HepG2 (cell line): ENCODE measurements around the gene CDK12. TPM values are rescaled to one million over a fixed set of nuclear protein-coding genes. Genes with fewer than 3 reads are reported as not detected.
A peak's percentile ranks its signal among the peaks of the same experiment; 100 is the strongest.

Experiments
- ARNT ChIP-seq: fragments of 450-650 bp; IDR thresholded peaks from 2 replicates; pipeline ENCODE4 v1.6.1; 2017
- ATF3 ChIP-seq: sonication (generic); formaldehyde crosslinking; IDR thresholded peaks from 2 replicates; pipeline ENCODE4 v1.4.0; 2020; ENCODE audit warnings: missing genetic modification reagents
- MXD4 ChIP-seq: IDR thresholded peaks from 2 replicates; pipeline ENCODE4 v1.6.1; 2016; ENCODE audit warnings: mild to moderate bottlenecking, missing biosample characterization, missing genetic modification reagents
- RFX3 ChIP-seq: IDR thresholded peaks from 2 replicates; pipeline ENCODE4 v1.6.1; 2016; ENCODE audit warnings: missing biosample characterization, missing genetic modification reagents
- SMAD3 ChIP-seq: sonication (generic); formaldehyde crosslinking; IDR thresholded peaks from 2 replicates; pipeline ENCODE4 v1.4.0; 2020; ENCODE audit warnings: missing genetic modification reagents
- XBP1 ChIP-seq: sonication (generic); formaldehyde crosslinking; IDR thresholded peaks from 2 replicates; pipeline ENCODE4 v1.5.0; 2020; ENCODE audit warnings: missing genetic modification reagents
- ZBTB10 ChIP-seq: sonication (generic); formaldehyde crosslinking; IDR thresholded peaks from 2 replicates; pipeline ENCODE4 v1.4.0; 2020; ENCODE audit warnings: missing genetic modification reagents, borderline replicate concordance
- ZBTB34 ChIP-seq: sonication (generic); formaldehyde crosslinking; IDR thresholded peaks from 2 replicates; pipeline ENCODE4 v1.8.0; 2022; ENCODE audit warnings: mild to moderate bottlenecking, missing genetic modification reagents
- ZNF230 ChIP-seq: sonication (generic); formaldehyde crosslinking; IDR thresholded peaks from 2 replicates; pipeline ENCODE4 v1.4.0; 2020; ENCODE audit warnings: mild to moderate bottlenecking, missing genetic modification reagents
- ZNF33B ChIP-seq: sonication (generic); formaldehyde crosslinking; IDR thresholded peaks from 2 replicates; pipeline ENCODE4 v1.5.1; 2020; ENCODE audit warnings: mild to moderate bottlenecking, missing genetic modification reagents
- ZNF441 ChIP-seq: sonication (generic); formaldehyde crosslinking; IDR thresholded peaks from 2 replicates; pipeline ENCODE4 v1.7.0; 2021; ENCODE audit warnings: missing genetic modification reagents, borderline replicate concordance
- polyA plus RNA-seq, 8 experiments: library from polyadenylated mRNA; depleted of rRNA in 3 of 8; stranded (reverse) in 7 of 8; unstranded in 1 of 8; fragments of >200 nt; fragmentation: Illumina TruSeq in 4 of 8; extraction: Trizol in 4 of 8; gene quantifications; 2 replicates each; pipeline versions ENCODE4 v1.2.1 to v1.2.3, GENCODE V29; 2011 to 2016; ENCODE audit warnings: low read depth in 4 of 8, missing spikeins in 1 of 8, mixed read lengths in 1 of 8; ENCODE audit not compliant: insufficient read depth in 1 of 8
- total RNA-seq, 5 experiments: library from RNA; depleted of rRNA; stranded (reverse); fragments of >200 nt; fragmentation: Illumina TruSeq; extraction: Trizol; gene quantifications; 2 replicates each; pipeline ENCODE4 v1.2.3, GENCODE V29; 2016; ENCODE audit warnings: low read depth in 1 of 5
- TF ChIP-seq, protein P1 (sequence below): sonication (generic); formaldehyde crosslinking; IDR thresholded peaks from 2 replicates; pipeline ENCODE4 v1.4.0; 2020; ENCODE audit warnings: missing genetic modification reagents
- TF ChIP-seq, protein P2 (sequence below): sonication (generic); formaldehyde crosslinking; IDR thresholded peaks from 2 replicates; pipeline ENCODE4 v1.5.0; 2020; ENCODE audit warnings: mild to moderate bottlenecking, missing genetic modification reagents, borderline replicate concordance

Gene CDK12
- total and polyA plus RNA-seq, 2 of the 13 experiments (the other 11 are each of a cell fraction or from before 2014, with no cell fraction given) = 24.0 to 88.6 TPM

GRCh38 chr17:39573447-39574298 lies 112.4 kb downstream of the CDK12 start (continued):
- TF ChIP-seq RFX3 (CRISPR knock-in tag) (peak; percentile 74), ZBTB34 (CRISPR knock-in tag) (no peak), MXD4 (CRISPR knock-in tag) (peak; percentile 34; the same call in 1 of the 2 replicates), ZNF441 (no peak), SMAD3 (CRISPR knock-in tag) (no peak), ZNF33B (peak; percentile 80; the same call in 1 of the 2 replicates), ATF3 (CRISPR knock-in tag) (no peak), ZNF230 (no peak), ZBTB10 (no peak), ARNT (no peak), XBP1 (CRISPR knock-in tag) (no peak)
- TF ChIP-seq, protein P1, sequence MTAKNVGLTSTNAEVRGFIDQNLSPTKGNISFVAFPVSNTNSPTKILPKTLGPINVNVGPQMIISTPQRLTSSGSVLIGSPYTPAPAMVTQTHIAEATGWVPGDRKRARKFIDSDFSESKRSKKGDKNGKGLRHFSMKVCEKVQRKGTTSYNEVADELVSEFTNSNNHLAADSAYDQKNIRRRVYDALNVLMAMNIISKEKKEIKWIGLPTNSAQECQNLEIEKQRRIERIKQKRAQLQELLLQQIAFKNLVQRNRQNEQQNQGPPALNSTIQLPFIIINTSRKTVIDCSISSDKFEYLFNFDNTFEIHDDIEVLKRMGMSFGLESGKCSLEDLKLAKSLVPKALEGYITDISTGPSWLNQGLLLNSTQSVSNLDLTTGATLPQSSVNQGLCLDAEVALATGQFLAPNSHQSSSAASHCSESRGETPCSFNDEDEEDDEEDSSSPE = no peak
- TF ChIP-seq, protein P2, sequence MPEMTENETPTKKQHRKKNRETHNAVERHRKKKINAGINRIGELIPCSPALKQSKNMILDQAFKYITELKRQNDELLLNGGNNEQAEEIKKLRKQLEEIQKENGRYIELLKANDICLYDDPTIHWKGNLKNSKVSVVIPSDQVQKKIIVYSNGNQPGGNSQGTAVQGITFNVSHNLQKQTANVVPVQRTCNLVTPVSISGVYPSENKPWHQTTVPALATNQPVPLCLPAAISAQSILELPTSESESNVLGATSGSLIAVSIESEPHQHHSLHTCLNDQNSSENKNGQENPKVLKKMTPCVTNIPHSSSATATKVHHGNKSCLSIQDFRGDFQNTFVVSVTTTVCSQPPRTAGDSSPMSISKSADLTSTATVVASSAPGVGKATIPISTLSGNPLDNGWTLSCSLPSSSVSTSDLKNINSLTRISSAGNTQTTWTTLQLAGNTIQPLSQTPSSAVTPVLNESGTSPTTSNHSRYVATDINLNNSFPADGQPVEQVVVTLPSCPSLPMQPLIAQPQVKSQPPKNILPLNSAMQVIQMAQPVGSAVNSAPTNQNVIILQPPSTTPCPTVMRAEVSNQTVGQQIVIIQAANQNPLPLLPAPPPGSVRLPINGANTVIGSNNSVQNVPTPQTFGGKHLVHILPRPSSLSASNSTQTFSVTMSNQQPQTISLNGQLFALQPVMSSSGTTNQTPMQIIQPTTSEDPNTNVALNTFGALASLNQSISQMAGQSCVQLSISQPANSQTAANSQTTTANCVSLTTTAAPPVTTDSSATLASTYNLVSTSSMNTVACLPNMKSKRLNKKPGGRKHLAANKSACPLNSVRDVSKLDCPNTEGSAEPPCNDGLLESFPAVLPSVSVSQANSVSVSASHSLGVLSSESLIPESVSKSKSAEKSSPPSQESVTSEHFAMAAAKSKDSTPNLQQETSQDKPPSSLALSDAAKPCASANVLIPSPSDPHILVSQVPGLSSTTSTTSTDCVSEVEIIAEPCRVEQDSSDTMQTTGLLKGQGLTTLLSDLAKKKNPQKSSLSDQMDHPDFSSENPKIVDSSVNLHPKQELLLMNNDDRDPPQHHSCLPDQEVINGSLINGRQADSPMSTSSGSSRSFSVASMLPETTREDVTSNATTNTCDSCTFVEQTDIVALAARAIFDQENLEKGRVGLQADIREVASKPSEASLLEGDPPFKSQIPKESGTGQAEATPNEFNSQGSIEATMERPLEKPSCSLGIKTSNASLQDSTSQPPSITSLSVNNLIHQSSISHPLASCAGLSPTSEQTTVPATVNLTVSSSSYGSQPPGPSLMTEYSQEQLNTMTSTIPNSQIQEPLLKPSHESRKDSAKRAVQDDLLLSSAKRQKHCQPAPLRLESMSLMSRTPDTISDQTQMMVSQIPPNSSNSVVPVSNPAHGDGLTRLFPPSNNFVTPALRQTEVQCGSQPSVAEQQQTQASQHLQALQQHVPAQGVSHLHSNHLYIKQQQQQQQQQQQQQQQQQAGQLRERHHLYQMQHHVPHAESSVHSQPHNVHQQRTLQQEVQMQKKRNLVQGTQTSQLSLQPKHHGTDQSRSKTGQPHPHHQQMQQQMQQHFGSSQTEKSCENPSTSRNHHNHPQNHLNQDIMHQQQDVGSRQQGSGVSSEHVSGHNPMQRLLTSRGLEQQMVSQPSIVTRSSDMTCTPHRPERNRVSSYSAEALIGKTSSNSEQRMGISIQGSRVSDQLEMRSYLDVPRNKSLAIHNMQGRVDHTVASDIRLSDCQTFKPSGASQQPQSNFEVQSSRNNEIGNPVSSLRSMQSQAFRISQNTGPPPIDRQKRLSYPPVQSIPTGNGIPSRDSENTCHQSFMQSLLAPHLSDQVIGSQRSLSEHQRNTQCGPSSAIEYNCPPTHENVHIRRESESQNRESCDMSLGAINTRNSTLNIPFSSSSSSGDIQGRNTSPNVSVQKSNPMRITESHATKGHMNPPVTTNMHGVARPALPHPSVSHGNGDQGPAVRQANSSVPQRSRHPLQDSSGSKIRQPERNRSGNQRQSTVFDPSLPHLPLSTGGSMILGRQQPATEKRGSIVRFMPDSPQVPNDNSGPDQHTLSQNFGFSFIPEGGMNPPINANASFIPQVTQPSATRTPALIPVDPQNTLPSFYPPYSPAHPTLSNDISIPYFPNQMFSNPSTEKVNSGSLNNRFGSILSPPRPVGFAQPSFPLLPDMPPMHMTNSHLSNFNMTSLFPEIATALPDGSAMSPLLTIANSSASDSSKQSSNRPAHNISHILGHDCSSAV = no peak
